Measurements from ENCODE around the gene NPW. TPM values are rescaled to one million over a fixed set of nuclear protein-coding genes. Genes with fewer than 3 reads are reported as not detected.
A peak's percentile ranks its signal among the peaks of the same experiment; 100 is the strongest.

Gene NPW
- total and polyA plus RNA-seq, 12 donors, result 0.39 to 0.54 TPM; not detected in 10

DNA sequence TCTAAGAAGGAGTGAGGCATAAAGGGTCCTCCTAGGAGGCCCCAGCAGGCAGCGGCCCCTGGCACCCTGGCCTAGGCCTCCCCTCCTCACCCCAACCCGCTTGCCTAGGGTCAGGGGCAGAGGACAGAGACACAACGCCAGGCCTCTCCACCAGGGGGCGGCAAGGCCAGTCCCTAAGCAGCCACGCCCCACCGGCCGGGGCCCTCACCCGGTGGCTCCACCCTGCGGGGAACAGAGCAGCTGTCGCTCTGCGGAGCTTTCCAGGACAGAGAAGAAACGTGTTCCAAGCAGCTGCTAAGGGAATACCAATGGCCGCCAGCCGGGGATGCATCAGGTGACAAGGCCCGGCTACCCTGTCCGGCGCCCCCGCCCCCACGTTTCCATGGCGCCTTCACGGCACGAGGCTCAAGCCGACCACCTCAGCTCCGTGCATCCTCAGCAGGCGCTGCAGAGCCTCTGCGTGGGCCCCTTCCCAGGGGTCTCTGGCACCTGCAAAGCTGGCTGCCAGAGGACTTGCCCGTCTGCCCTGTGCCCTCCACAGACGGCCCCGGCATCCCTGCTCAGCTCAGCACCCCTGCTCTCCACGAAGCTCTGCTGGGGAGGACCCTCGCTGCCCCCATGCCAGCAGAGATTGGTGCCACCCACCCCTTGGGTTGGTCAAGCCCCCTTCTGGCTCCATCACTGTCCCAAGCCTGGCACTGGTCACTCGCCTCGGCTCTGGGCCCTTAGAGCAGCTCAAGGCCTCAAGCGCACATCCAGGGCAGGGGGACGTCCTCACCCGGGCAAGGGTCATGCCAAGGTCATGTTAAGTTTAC lies 15.6 kb upstream of the NPW start:
- DNase-seq (peak; percentile 89 to 90), ATAC-seq (peak; percentile 80 to 90 (median 87))
- TF ChIP-seq, protein P1, sequence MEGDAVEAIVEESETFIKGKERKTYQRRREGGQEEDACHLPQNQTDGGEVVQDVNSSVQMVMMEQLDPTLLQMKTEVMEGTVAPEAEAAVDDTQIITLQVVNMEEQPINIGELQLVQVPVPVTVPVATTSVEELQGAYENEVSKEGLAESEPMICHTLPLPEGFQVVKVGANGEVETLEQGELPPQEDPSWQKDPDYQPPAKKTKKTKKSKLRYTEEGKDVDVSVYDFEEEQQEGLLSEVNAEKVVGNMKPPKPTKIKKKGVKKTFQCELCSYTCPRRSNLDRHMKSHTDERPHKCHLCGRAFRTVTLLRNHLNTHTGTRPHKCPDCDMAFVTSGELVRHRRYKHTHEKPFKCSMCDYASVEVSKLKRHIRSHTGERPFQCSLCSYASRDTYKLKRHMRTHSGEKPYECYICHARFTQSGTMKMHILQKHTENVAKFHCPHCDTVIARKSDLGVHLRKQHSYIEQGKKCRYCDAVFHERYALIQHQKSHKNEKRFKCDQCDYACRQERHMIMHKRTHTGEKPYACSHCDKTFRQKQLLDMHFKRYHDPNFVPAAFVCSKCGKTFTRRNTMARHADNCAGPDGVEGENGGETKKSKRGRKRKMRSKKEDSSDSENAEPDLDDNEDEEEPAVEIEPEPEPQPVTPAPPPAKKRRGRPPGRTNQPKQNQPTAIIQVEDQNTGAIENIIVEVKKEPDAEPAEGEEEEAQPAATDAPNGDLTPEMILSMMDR (IDR thresholded peaks at IDR 0.05), result peak; percentile 87 to 98 (median 97)
- Histone ChIP-seq H3K4me1 (peaks cover 34 to 59% (median 47%) of the 10 kb centered on the region in 9 donors), H3K27ac (peak overlapping the region in 4 of 10 donors; percentile 34 to 59 (median 40)), H3K9me3 (no peaks in the 10 kb centered on the region), H3K36me3 (peaks cover 16 to 60% (median 42%) of the 10 kb centered on the region in 9 donors), H3K27me3 (no peaks in the 10 kb centered on the region), H3K4me3 (peak overlapping the region in 6 of 10 donors; percentile 9 to 34 (median 22))
- intact Hi-C loops (cut with DNase I), result loop anchor here in 2 of 10 donors (5.0 to 10.0 kb wide), 2 partner anchors 138 to 141 kb away; partner anchors contain the start of gene RAB26 (in 1 of the 2)
- WGBS, 2 donors, result 28 to 31% methylated on average over 36 of the region's 36 CpGs

DNA sequence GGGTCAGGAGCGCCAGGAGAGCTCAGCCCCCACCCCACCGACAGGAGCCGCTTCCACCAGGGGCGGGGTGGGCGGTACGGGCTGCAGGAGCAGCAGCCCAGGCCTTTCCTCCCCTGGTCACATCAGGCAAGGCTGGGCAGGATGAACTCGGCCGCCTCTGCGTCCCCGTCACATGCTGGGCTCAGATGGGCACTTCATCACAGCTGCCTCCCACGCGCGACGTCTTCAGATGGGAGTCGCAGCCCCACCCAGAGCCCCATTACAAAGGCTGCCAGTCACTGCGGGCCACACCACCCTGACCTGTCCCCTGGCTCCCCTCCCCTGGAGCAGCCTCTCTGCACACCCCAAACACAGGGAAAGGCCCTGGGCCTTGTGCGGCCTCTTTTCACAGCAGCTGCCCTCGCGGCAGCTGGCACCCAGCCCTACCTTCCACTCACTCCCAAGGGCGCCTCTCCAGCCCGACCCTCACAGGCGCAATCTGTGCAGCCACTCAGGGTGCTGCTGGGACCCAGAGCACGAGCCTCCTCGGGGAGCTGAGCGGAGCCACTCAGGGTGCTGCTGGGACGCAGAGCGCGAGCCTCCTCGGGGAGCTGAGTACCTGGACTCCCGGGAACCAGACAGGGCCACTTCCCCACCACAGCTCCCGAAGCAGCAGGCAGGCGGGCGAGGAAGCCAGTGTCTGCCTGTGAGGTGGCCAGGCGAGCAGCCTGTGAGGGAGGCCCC lies 14.6 kb upstream of the NPW start:
- H3K36me3 ChIP-seq, result peaks cover 13 to 51% (median 33%) of the 10 kb centered on the region in 9 donors
- WGBS, 2 donors, result 77 to 86% methylated on average over 34 of the region's 34 CpGs
- DNase-seq (no peak), ATAC-seq (no peak)
- no peaks in the 10 kb centered on the region for H3K9me3 ChIP-seq
- no peak overlapping the region for H3K27ac ChIP-seq
- intact Hi-C loops (cut with DNase I), result loop anchor here in 2 of 10 donors (5.0 to 10.0 kb wide), 2 partner anchors 137 to 140 kb away; partner anchors contain the start of gene RAB26 (in 1 of the 2)
- peaks cover 34 to 60% (median 47%) of the 10 kb centered on the region in 9 donors for H3K4me1 ChIP-seq
- TF ChIP-seq, protein P1 (IDR thresholded peaks at IDR 0.05), result no peak
- H3K4me3 ChIP-seq, result no peak overlapping the region
- no peaks in the 10 kb centered on the region for H3K27me3 ChIP-seq

DNA sequence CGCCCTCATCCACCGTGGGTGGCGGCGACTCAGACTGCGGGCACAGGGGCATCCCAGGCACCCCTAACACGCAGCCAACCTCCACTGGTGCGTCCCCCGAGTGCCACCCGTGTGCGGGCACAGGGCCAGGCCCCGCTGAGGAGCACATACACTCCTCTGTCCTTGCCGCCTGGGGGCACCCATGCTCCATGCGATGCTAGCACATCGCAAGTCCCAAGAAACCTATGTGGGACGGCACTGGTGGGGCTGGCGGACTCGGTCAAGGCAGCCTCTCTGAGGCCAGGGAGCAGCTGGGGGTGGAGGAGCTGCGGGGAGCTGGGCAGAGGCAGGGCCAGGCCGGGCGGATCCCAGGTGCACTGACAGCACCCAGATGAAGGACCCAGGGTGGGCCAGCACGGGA lies 13.9 kb upstream of the NPW start:
- no peak overlapping the region for H3K27ac ChIP-seq
- ATAC-seq (no peak), DNase-seq (no peak)
- WGBS, 2 donors, result 78 to 84% methylated on average over 21 of the region's 21 CpGs
- intact Hi-C loops (cut with DNase I), result loop anchor here in 1 of 10 donors (10.0 kb wide), 1 partner anchor 139 kb away; the partner anchor contains the start of gene RAB26
- H3K4me1 ChIP-seq, result peaks cover 37 to 67% (median 54%) of the 10 kb centered on the region in 9 donors
- TF ChIP-seq, protein P1 (IDR thresholded peaks at IDR 0.05), result peak in 1 of 9 donors; percentile 7
- no peaks in the 10 kb centered on the region for H3K9me3 ChIP-seq
- H3K27me3 ChIP-seq, result no peaks in the 10 kb centered on the region
- no peak overlapping the region for H3K4me3 ChIP-seq
- peaks cover 13 to 44% (median 26%) of the 10 kb centered on the region in 9 donors for H3K36me3 ChIP-seq

DNA sequence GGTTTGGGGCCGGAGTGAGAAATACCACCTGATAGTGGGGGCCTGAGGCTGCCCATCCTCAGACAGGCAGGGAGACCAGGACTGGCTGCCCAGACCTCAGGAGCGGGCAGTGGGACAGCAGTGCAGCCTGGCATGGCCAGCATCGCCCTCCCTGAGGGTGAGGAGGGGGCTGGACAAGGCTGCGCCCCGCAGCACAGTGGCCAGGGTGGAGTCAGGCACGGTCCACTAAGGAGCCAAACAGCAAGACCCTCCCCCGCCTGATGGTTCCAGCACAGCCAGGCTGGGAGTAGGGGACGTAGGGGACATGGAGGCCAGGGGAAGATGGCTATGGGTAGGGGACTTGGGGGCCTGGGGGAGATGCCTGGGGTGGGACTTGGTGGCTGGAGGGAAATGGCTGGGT lies 13.3 kb upstream of the NPW start:
- H3K9me3 ChIP-seq, result no peaks in the 10 kb centered on the region
- no peak for DNase-seq
- WGBS, 2 donors, result 91 to 92% methylated on average over 8 of the region's 8 CpGs
- ATAC-seq, result no peak
- TF ChIP-seq, protein P1 (IDR thresholded peaks at IDR 0.05), result no peak
- H3K4me1 ChIP-seq, result peaks cover 37 to 69% (median 55%) of the 10 kb centered on the region in 9 donors
- no peaks in the 10 kb centered on the region for H3K27me3 ChIP-seq
- H3K4me3 ChIP-seq, result no peak overlapping the region
- intact Hi-C loops (cut with DNase I), result loop anchor here in 1 of 10 donors (10.0 kb wide), 1 partner anchor 138 kb away; the partner anchor contains the start of gene RAB26
- H3K36me3 ChIP-seq, result peaks cover 10 to 37% (median 21%) of the 10 kb centered on the region in 9 donors
- H3K27ac ChIP-seq, result no peak overlapping the region
